C4-2B (cell line): ENCODE results near the gene DCAF6.
A peak's percentile ranks its signal among the peaks of the same experiment; 100 is the strongest.

Experiments used
- H3K27ac ChIP-seq: fragments of 450-650 bp; 2 replicates; pipeline ENCODE4 v1.5.1; 2017
- ZFX ChIP-seq: fragments of 450-650 bp; IDR thresholded peaks from 2 replicates; pipeline ENCODE4 v1.6.1; 2017
- TF ChIP-seq, protein P1 (sequence below): fragments of 450-650 bp; conservative IDR thresholded peaks from 2 replicates; pipeline ENCODE4 v1.5.1; 2017; ENCODE audit warnings: mild to moderate bottlenecking

The DCAF6 gene

DNA sequence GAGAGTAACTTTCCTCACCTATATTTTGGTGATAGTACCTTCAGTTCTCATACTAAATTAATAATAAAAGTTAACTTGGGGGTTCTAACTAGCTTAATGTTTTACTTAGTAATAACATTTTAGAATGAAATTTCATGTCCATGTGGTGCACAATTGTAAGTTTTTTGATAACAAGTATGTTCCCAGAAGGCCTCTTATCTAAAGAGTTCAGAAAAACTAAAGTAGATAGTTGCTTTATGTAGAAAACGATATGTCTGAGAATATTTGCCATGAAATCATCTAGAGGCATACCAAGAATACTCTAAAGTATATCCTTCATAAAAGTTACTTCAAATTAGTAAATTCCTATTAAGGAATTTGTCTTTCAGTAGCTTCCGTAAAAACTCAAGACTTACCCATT is 12.4 kb upstream of the DCAF6 start:
- H3K27ac ChIP-seq, result no peak overlapping the region
- no peak for TF ChIP-seq ZFX

GRCh38 chr1:167924543-167925231 is 11.8 kb upstream of the DCAF6 start:
- TF ChIP-seq ZFX, result no peak
- TF ChIP-seq, protein P1, sequence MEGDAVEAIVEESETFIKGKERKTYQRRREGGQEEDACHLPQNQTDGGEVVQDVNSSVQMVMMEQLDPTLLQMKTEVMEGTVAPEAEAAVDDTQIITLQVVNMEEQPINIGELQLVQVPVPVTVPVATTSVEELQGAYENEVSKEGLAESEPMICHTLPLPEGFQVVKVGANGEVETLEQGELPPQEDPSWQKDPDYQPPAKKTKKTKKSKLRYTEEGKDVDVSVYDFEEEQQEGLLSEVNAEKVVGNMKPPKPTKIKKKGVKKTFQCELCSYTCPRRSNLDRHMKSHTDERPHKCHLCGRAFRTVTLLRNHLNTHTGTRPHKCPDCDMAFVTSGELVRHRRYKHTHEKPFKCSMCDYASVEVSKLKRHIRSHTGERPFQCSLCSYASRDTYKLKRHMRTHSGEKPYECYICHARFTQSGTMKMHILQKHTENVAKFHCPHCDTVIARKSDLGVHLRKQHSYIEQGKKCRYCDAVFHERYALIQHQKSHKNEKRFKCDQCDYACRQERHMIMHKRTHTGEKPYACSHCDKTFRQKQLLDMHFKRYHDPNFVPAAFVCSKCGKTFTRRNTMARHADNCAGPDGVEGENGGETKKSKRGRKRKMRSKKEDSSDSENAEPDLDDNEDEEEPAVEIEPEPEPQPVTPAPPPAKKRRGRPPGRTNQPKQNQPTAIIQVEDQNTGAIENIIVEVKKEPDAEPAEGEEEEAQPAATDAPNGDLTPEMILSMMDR, result no peak
- no peak overlapping the region for H3K27ac ChIP-seq

DNA sequence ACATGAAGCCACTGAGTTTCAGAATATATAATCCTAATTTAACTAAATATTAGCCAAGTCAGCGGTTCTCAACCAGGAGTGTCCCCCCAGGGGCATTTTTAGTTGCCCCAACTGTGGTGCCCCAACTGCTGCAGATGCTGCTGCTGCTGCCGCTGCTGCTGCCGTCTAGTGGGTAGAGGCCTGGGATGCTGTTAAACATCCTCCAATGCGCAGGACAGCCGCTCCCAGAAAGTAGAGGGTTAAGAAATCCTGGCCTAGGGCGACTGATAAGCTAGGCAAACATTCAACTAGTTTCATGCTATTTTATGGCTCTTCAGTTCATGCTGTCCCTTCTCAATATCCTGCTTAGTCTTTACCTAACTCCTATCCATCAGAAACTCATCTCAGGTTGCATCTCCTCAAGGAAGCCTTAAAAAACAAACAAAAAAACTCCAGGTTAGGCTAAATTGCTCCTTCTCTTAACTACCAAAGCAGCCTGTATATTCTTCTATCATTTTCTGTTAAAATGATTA is 9.9 kb upstream of the DCAF6 start:
- TF ChIP-seq ZFX, result no peak
- TF ChIP-seq, protein P1, result peak; percentile 84
- peak overlapping the region; percentile 76 for H3K27ac ChIP-seq

GRCh38 chr1:167927046-167927754 is 9.3 kb upstream of the DCAF6 start:
- peak overlapping the region; percentile 98 for H3K27ac ChIP-seq
- TF ChIP-seq ZFX, result no peak
- TF ChIP-seq, protein P1, result no peak

DNA sequence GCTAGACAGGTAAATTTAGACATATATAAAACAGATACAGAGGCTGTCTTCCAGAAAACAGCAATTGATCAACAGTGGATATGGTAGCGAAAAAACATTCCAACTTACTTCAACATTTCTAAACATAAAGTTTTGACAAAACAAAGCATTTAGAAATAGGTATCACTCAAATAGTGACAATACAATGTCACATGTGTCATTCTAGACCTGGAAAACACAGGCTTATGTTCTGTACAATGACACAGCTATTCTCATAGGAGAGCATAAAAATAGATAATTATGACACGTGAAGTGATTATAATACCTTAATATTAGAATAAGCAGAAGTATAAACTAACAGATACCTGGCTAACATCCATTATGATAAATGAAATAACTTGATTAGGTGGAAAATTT is 8.0 kb upstream of the DCAF6 start:
- TF ChIP-seq, protein P1, result no peak
- no peak for TF ChIP-seq ZFX
- H3K27ac ChIP-seq, result peak overlapping the region; percentile 98

- peak overlapping the region; percentile 97 for H3K27ac ChIP-seq
Observed at GRCh38 chr1:167928919-167929318, 7.6 kb upstream of the DCAF6 start.

GRCh38 chr1:167929725-167930124 is 6.8 kb upstream of the DCAF6 start:
- TF ChIP-seq, protein P1, result no peak
- TF ChIP-seq ZFX, result no peak

GRCh38 chr1:167933788-167934187 is 2.7 kb upstream of the DCAF6 start:
- no peak overlapping the region for H3K27ac ChIP-seq
- TF ChIP-seq ZFX, result no peak
- TF ChIP-seq, protein P1, result no peak

More at GRCh38 chr1:167929725-167930124, 6.8 kb upstream of the DCAF6 start:
- H3K27ac ChIP-seq, result no peak overlapping the region
